Thoracic aorta endothelial cell (primary cell): Measurements from ENCODE around the gene ZNF157. TPM values are rescaled to one million over a fixed set of nuclear protein-coding genes. Genes with fewer than 3 reads are reported as not detected.

Experiments used
- small RNA-seq: library from RNA; depleted of rRNA; stranded (forward); fragments of <200 nt; gene quantifications from one replicate; pipeline ENCODE3, GENCODE V24; 2012
- total RNA-seq: library from RNA; depleted of rRNA; stranded (reverse); fragments of >200 nt; gene quantifications from 2 replicates; pipeline ENCODE4 v1.2.3, GENCODE V29; 2012

The ZNF157 gene
- total RNA-seq, result under 0.01 TPM in 1 of 2 replicates, not detected in the other

DNA sequence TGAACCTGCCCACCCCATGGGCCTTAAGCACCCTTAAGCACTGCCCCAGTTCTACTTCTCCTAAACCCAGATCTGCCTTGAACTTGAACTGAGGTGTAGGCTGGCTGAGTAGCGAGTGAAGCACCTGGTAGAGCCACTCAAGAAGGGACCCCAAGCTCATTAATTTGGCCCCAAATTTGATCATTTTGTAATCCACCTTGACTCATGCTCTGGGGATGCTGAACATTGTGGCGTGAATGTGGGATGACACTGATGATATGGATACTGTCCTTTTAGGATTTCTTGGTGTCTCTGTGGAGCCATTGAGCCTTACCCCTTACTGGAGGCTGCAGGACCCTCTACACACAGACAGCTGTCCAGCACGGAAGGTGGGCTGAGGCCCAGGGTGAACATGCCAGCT lies at the start of gene ZNF157:
ZNF157 (plus strand) TSS at position 301 of the 400 bp plus-strand sequence; CDS start at position 392, 91 bp downstream.

Small RNA genes within 50 kb of the gene (small RNA-seq; reads per million reads assigned to genes)
- gene SNORA11C, result not detected

Other genes with a start within 250 kb of the ZNF157 start
- gene NDUFB11, start 225.9 kb upstream of the ZNF157 start, total RNA-seq, result 49.0 and 49.5 TPM in 2 replicates
- gene RBM10, start 225.4 kb upstream of the ZNF157 start, total RNA-seq, result 50.8 and 58.4 TPM in 2 replicates
- 218 and 311 TPM in 2 replicates for gene UBA1, start 176.7 kb upstream of the ZNF157 start, total RNA-seq
- 91.1 and 143 TPM in 2 replicates for gene CDK16, start 151.9 kb upstream of the ZNF157 start, total RNA-seq
- gene USP11, start 137.6 kb upstream of the ZNF157 start, total RNA-seq, result 16.5 and 16.7 TPM in 2 replicates
- 9.8 and 10.6 TPM in 2 replicates for gene ZNF41, start 112.6 kb downstream of the ZNF157 start, total RNA-seq
- gene ARAF, start 190.6 kb downstream of the ZNF157 start, total RNA-seq, result 20.7 and 22.8 TPM in 2 replicates
- 53.6 and 78.6 TPM in 2 replicates for gene TIMP1, start 211.9 kb downstream of the ZNF157 start, total RNA-seq
- gene SYN1, start 249.3 kb downstream of the ZNF157 start, total RNA-seq, result not detected in 2 replicates